Esophagus muscularis mucosa (tissue), 4 donors: ENCODE data around the gene CD68. TPM values are rescaled to one million over a fixed set of nuclear protein-coding genes. Genes with fewer than 3 reads are reported as not detected.

ENCODE experiments used
- DNase-seq: peaks from one replicate; pipeline ENCODE4 v3.0.0-alpha.2; 2017; ENCODE audit errors: extremely low spot score
- H3K27ac ChIP-seq, 4 donors: fragments of 200-600 bp; sonication (generic); replicated peaks in 1 of 4; 1 replicate in 3 of 4; 2 replicates in 1 of 4; pipeline ENCODE4 v1.5.1; 2016 to 2019; ENCODE audit warnings: mild to moderate bottlenecking in 1 of 4
- H3K27me3 ChIP-seq, 4 donors: fragments of 200-600 bp; sonication (generic); one replicate each; pipeline versions ENCODE4 v1.5.1 to v1.6.0; 2016 to 2019
- H3K36me3 ChIP-seq, 4 donors: fragments of 200-600 bp; sonication (generic); one replicate each; pipeline ENCODE4 v1.5.1; 2016 to 2019
- H3K4me1 ChIP-seq, 4 donors: fragments of 200-600 bp; sonication (generic); one replicate each; pipeline ENCODE4 v1.5.1; 2016 to 2019
- H3K4me3 ChIP-seq, 4 donors: fragments of 200-600 bp; sonication (generic); 1 replicate in 2 of 4; 2 replicates in 2 of 4; pipeline ENCODE4 v1.5.1; 2016 to 2019; ENCODE audit warnings: mild to moderate bottlenecking in 4 of 4, moderate library complexity in 1 of 4
- H3K9me3 ChIP-seq, 4 donors: fragments of 200-600 bp; sonication (generic); 1 replicate in 3 of 4; 2 replicates in 1 of 4; pipeline ENCODE4 v1.5.1; 2016 to 2019
- EP300 ChIP-seq: sonication (generic); formaldehyde crosslinking; IDR thresholded peaks from one replicate; pipeline ENCODE4 v1.6.1; 2017; ENCODE audit warnings: antibody characterized with exemption
- POLR2A ChIP-seq: fragments of 450-650 bp; IDR thresholded peaks from one replicate; pipeline ENCODE4 v1.6.1; 2017; ENCODE audit warnings: antibody characterized with exemption, moderate library complexity, mild to moderate bottlenecking, low read depth
- POLR2AphosphoS5 ChIP-seq, 2 donors: sonication (generic); formaldehyde crosslinking; IDR thresholded peaks; one replicate each; pipeline ENCODE4 v1.6.1; 2017; ENCODE audit warnings: antibody characterized with exemption in 2 of 2
- WGBS: methylation state at CpG from one replicate; pipeline ENCODE4 v1.1.5; 2018; 5-methylcytosine and 5-hydroxymethylcytosine counted together
- intact Hi-C: fragments of 100-400 bp; cut with DNase I; formaldehyde crosslinking; loops from one replicate; pipeline ENCODE4 v1.15.1; 2023
- total RNA-seq, 4 donors: library from RNA; depleted of rRNA; stranded (reverse); fragments of >200 nt; gene quantifications; one replicate each; pipeline versions ENCODE4 v1.1.0 to v1.2.1, GENCODE V29; 2016
- TF ChIP-seq, protein P1 (sequence below), 3 experiments: fragments of 200-600 bp in 2 of 3; fragments of 450-650 bp in 1 of 3; sonication (generic) in 2 of 3; IDR thresholded peaks; one replicate each; pipeline ENCODE4 v1.5.1; 2017 to 2019; ENCODE audit warnings: antibody characterized with exemption in 3 of 3, mild to moderate bottlenecking in 2 of 3, moderate library complexity in 1 of 3

Gene CD68
- total RNA-seq, 4 donors from 2014 or later, result 34.5 to 70.7 (median 44.7) TPM

DNA sequence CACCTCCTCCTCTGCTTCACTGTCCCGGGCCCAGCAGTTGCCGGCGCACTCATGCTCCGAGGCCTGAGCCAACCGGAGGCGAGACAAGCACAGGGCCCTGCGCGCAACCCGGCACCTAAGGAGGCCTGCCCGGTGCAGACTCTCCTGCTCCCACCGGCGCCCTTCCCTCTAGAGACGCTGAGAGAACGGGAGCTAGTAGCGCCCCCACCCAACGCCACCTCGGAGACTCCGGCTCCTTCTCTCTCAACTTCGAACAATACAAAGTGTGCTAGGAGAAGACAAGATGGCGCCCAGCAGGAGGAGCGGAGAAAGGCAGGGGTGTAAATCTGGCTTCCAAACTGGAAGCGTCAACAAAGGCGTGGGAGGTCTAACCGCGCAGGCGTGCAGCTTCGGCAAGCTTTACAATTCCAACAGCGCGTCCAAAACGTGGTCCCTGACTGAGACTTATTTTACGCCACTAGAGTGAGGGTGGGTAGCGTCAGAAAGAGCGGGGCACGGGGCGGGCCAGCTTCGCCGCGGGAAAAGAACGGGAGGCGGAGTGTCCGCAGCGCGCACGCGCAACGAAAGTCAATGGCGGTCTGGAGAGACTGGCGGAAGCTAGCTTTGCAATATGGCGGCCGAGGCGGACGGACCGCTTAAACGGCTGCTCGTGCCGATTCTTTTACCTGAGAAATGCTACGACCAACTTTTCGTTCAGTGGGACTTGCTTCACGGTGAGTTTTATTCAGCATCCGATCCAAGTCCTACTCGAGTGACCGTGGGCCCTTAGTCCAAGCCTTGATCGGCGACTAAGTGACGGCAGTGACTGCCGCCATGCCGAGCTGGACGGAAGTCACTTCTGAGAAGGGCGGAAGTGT, 4.0 kb downstream of the CD68 start, which contains the start of gene MPDU1:
MPDU1 (plus strand) TSS at position 600 of the 857 bp plus-strand sequence; CDS start at position 611, 11 bp downstream.
- 6% methylated on average over 58 of the region's 69 CpGs for WGBS
- intact Hi-C loops, result no loop called here
- Histone ChIP-seq H3K9me3 (no peaks in the 10 kb centered on the region), H3K4me1 (peaks cover 54 to 94% (median 90%) of the 10 kb centered on the region in 4 donors), H3K27ac (peak within 1 kb of the TSS; percentile 88 to 94 (median 90)), H3K4me3 (peak within 1 kb of the TSS; percentile 55 to 72 (median 66)), H3K27me3 (no peaks in the 10 kb centered on the region), H3K36me3 (peaks cover 2 to 29% (median 24%) of the 10 kb centered on the region in 4 donors)
- TF ChIP-seq POLR2AphosphoS5 (IDR thresholded peaks at IDR 0.05) (peak; percentile 76 to 94), POLR2A (peak; percentile 40), EP300 (no peak)
- TF ChIP-seq, protein P1, sequence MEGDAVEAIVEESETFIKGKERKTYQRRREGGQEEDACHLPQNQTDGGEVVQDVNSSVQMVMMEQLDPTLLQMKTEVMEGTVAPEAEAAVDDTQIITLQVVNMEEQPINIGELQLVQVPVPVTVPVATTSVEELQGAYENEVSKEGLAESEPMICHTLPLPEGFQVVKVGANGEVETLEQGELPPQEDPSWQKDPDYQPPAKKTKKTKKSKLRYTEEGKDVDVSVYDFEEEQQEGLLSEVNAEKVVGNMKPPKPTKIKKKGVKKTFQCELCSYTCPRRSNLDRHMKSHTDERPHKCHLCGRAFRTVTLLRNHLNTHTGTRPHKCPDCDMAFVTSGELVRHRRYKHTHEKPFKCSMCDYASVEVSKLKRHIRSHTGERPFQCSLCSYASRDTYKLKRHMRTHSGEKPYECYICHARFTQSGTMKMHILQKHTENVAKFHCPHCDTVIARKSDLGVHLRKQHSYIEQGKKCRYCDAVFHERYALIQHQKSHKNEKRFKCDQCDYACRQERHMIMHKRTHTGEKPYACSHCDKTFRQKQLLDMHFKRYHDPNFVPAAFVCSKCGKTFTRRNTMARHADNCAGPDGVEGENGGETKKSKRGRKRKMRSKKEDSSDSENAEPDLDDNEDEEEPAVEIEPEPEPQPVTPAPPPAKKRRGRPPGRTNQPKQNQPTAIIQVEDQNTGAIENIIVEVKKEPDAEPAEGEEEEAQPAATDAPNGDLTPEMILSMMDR (IDR thresholded peaks at IDR 0.05), result peak in 1 of 3 experiments; percentile 32
- peak; percentile 99 for DNase-seq

DNA sequence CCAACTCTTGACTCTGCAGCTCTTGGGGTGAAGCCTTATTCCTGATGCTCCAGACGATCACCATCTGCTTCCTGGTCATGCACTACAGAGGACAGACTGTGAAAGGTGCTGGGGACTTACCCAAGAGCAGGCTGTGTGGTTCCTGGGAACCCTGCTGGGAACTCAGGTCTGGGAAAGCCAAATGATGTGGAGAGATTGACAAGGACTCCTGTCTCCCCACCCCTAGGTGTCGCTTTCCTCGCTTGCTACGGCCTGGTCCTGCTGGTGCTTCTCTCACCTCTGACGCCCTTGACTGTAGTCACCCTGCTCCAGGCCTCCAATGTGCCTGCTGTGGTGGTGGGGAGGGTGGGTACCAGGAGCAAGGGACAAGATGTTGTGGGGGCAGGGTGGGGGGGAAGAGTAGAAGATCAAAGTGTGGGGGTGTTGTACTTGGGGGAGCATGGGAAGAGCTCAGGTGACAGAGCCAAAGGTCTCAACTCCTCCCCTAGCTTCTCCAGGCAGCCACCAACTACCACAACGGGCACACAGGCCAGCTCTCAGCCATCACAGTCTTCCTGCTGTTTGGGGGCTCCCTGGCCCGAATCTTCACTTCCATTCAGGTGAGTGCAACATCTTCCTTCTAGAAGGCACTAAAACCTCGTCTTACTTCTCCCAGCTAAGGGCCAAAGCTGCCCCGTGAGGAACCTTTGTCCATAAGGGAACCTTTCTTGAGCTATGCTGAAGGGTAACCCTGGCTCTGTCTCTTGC, 7.4 kb downstream of the CD68 start:
- Histone ChIP-seq H3K27me3 (no peaks in the 10 kb centered on the region), H3K4me3 (no peak overlapping the region), H3K9me3 (no peaks in the 10 kb centered on the region), H3K4me1 (peaks cover 51 to 81% (median 76%) of the 10 kb centered on the region in 4 donors), H3K36me3 (peaks cover 8 to 29% (median 27%) of the 10 kb centered on the region in 4 donors), H3K27ac (peak overlapping the region; percentile 78 to 86 (median 83))
- intact Hi-C loops, result no loop called here
- DNase-seq, result no peak
- 68% methylated on average over 9 of the region's 9 CpGs for WGBS
- TF ChIP-seq EP300, result no peak
- no peak for TF ChIP-seq POLR2AphosphoS5 (IDR thresholded peaks at IDR 0.05)
- TF ChIP-seq, protein P1 (IDR thresholded peaks at IDR 0.05), result peak in 1 of 3 experiments; percentile 17
- no peak for TF ChIP-seq POLR2A

DNA sequence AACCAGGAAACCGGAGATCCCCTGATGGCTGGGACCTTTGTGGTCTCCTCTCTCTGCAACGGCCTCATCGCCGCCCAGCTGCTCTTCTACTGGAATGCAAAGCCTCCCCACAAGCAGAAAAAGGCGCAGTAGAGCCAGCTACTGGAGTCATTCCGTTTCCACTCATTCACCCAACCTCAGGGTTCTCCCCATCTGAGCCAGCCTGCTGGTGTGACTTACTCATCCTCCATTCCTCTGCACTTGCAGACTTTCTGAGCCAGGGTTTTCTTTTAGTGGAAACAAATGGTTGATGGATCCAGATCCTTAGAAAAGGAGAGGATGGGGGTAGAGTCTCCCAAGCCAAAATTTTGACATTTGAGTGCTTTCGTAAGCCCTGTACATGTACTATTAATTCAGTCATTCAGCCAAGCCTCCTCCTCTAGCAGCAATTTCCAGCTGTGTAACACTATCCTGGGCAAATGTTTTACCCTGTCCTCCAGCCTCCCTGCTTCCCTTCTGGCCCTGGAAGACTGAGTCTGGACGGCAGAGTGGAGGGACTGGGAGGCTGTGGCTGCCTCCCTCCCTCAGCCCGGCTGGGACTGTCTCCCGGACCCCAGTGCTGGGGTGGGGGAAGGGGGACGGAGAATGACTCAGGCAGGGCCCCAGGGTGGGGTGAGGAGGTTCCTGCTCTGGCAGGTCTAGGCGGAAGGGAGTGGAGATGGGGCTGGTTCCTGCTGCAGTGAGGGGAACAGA, 8.1 kb downstream of the CD68 start:
- 68% methylated on average over 10 of the region's 12 CpGs for WGBS
- intact Hi-C loops, result loop anchor here (2.0 kb wide), 1 partner anchor 73 kb away; no protein-coding TSS in a partner anchor
- no peak for DNase-seq
- Histone ChIP-seq H3K4me3 (peak overlapping the region in 3 of 4 donors; percentile 61 to 64 (median 63)), H3K27me3 (no peaks in the 10 kb centered on the region), H3K27ac (peak overlapping the region; percentile 78 to 86 (median 83)), H3K36me3 (peaks cover 15 to 36% (median 34%) of the 10 kb centered on the region in 4 donors), H3K9me3 (no peaks in the 10 kb centered on the region), H3K4me1 (peaks cover 44 to 74% (median 68%) of the 10 kb centered on the region in 4 donors)
- TF ChIP-seq POLR2AphosphoS5 (IDR thresholded peaks at IDR 0.05), result peak in 1 of 2 donors; percentile 12
- TF ChIP-seq EP300, result no peak

DNA sequence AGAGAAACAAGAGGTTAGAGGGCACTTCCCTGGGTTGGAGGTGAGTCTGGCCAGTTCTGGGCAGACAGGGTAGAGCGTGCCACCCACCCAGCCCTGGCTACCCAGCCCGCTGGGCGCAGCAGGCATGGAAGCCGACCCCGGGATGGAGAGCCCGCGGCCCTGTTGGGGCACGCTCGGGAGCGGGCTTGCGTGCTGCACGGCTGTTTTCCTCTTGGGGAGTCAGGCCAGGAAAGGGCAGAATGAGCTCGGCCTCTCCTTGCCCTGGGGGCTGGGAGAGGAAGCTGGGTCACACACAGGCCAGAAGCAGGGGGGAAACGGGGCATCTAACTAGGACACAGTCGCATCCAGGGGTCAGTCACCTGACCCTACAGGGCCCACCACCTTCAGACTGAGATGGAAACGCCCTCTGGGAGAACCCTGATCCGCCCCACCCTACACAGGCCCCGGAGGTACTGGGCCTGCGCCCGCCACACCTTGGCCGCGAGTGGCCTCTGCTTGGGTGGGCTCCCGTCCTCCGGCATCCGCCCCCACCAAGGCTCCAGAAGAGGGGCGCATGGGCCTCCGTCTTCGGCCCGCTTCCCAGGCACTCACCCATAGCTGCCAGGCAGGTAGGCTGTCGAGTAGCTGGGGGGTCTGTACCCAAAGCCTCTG, 9.2 kb downstream of the CD68 start:
- H3K27ac ChIP-seq, result peak overlapping the region; percentile 78 to 86 (median 83)
- TF ChIP-seq POLR2AphosphoS5 (IDR thresholded peaks at IDR 0.05) (no peak), POLR2A (no peak), EP300 (no peak)
- TF ChIP-seq, protein P1 (IDR thresholded peaks at IDR 0.05), result no peak
- intact Hi-C loops, result loop anchor here (2.0 kb wide), 1 partner anchor 74 kb away; no protein-coding TSS in a partner anchor
- no peak for DNase-seq
- peaks cover 26 to 47% (median 45%) of the 10 kb centered on the region in 4 donors for H3K36me3 ChIP-seq
- H3K4me1 ChIP-seq, result peaks cover 36 to 65% (median 60%) of the 10 kb centered on the region in 4 donors
- WGBS, result 39% methylated on average over 14 of the region's 30 CpGs
- H3K27me3 ChIP-seq, result no peaks in the 10 kb centered on the region
- no peaks in the 10 kb centered on the region for H3K9me3 ChIP-seq
- peak overlapping the region; percentile 61 to 64 (median 62) for H3K4me3 ChIP-seq
